HUES6 (cell line): ENCODE measurements around the gene FAM20B.
A peak's percentile ranks its signal among the peaks of the same experiment; 100 is the strongest.

Source experiments
- H3K27ac ChIP-seq: 2 replicates; pipeline ENCODE4 v1.7.0; 2013; ENCODE audit warnings: low read depth, mild to moderate bottlenecking, low read length, inconsistent platforms
- H3K27me3 ChIP-seq: 2 replicates; pipeline ENCODE4 v1.6.1; 2013; ENCODE audit warnings: low read length; ENCODE audit not compliant: control insufficient read depth, insufficient read depth
- H3K36me3 ChIP-seq: 2 replicates; pipeline ENCODE4 v1.6.1; 2013; ENCODE audit warnings: low read length; ENCODE audit not compliant: control insufficient read depth, insufficient read depth
- H3K4me1 ChIP-seq: 2 replicates; pipeline ENCODE4 v1.6.1; 2013; ENCODE audit warnings: low read length; ENCODE audit not compliant: control insufficient read depth, insufficient read depth
- H3K4me3 ChIP-seq: 2 replicates; pipeline ENCODE4 v1.5.1; 2013; ENCODE audit warnings: low read depth, low read length
- H3K9ac ChIP-seq: one replicate; pipeline ENCODE4 v1.6.1; 2013; ENCODE audit warnings: mild to moderate bottlenecking, low read length
- H3K9me3 ChIP-seq: 2 replicates; pipeline ENCODE4 v1.6.1; 2013; ENCODE audit warnings: low read depth, low read length; ENCODE audit not compliant: control insufficient read depth, insufficient read depth

Gene FAM20B

DNA sequence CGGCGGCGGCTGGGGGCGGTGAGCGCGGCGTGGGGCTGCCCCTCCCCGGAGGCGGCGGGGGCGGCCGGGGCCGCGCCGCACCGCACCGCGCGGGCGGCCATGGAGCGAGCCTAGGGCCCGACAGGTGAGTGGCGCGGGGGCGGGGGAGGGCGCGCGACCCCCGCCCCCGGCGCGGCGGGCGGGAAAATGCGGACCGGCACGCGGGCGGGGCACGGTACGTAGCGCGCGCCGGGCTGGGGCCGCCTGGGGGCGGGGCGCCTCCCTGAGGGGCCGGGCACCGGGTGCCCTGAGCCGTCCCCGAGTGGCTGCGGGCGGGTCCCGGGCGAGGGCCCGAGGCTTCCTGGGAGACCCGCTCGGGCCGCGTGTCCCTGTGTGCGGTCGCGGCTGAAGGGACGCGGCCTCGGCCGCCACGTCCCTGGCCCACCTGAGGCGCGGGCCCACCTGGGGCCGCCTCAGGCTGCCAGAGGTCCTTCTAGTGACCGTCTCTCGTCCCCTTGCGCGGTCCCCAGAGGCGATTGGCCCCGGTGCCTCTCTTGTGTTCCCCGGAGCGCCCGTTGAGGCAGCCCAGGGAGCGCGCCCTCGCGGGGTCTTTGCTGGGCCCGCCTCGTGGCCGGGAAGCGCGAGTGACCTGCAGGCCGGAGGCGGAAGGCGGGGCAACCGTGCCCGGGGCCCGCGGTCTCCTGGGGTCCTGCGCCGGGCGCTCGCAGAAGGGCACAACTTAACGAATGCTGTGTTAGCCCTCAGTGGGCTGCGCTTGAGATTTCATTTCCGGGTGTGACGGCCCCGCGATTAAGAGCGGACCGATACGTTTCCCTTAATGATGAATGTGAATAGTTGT lies 500 bp downstream of the FAM20B start:
- Histone ChIP-seq H3K27ac (peak overlapping the region; percentile 88), H3K9ac (peak overlapping the region; percentile 93), H3K36me3 (no peaks in the 10 kb centered on the region), H3K9me3 (no peaks in the 10 kb centered on the region), H3K4me3 (peak overlapping the region; percentile 72), H3K27me3 (no peaks in the 10 kb centered on the region), H3K4me1 (peaks cover 35% of the 10 kb centered on the region)

DNA sequence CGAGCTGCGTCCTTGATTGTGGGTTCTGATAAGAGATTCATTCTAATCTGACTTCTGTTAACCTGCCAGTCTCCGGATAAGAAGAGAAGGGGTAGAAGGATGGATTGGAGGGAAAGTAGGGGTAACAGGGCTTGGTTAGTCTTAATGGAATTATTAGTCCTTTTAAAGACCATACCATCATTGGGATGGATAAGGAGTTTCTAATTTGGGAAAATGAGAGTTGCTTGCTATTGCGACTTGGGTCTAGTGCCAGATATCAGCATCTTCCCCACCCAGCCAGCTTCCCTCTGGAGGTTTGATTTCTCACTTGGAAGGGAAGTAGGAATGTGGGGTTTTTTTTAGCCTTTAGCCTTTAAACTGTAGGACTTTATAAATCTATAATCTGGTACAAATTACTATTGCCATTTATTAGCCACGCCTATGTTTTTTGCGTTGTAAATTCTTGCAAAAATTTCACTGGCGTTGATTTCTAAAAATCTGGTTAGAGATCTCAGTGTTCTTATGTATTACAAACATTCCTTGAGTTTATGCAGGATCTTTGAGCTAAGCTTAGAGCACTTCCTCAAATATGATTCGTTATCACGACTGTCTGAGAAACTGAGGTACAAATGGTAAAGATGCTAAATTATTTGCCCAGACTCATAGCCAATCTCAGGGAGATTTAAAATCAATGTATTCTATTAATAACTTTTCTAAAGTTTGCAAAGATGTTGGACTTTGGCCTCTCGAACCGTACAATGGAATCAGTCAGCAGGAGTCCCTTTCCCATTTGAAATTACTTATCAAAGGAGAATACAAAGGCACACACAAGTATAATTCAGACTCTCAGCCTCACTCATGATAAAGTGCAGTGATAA lies 1.3 kb downstream of the FAM20B start:
- H3K27me3 ChIP-seq = no peaks in the 10 kb centered on the region
- peak overlapping the region; percentile 93 for H3K9ac ChIP-seq
- H3K4me1 ChIP-seq = peaks cover 38% of the 10 kb centered on the region
- H3K36me3 ChIP-seq = no peaks in the 10 kb centered on the region
- no peaks in the 10 kb centered on the region for H3K9me3 ChIP-seq
- peak overlapping the region; percentile 88; the same call in 1 of the 2 replicates for H3K27ac ChIP-seq
- peak overlapping the region; percentile 72 for H3K4me3 ChIP-seq

DNA sequence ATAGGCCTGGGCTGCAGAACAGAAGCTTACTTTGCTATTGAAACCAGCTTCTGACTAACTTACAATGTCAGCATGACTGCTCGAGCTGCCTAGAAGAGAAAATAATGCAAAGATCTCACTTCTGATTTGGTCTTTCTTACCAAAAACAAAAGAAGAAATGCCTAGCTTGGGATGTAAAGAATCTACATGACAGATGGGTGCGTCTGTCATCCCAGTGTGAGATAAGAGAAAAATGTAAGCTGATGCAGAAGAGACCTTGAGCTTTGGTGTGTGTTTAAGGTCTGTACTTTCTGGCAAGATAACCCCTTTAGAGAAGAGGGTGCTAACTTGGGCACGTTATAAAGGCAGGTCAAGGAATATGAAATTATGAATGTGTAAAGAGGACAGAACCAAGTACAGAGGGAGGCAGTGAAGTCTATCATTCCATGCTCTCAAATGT lies 3.6 kb downstream of the FAM20B start:
- Histone ChIP-seq H3K27me3 (no peaks in the 10 kb centered on the region), H3K9me3 (no peaks in the 10 kb centered on the region), H3K27ac (no peak overlapping the region), H3K4me1 (peaks cover 48% of the 10 kb centered on the region), H3K4me3 (no peak overlapping the region), H3K9ac (no peak overlapping the region), H3K36me3 (no peaks in the 10 kb centered on the region)

DNA sequence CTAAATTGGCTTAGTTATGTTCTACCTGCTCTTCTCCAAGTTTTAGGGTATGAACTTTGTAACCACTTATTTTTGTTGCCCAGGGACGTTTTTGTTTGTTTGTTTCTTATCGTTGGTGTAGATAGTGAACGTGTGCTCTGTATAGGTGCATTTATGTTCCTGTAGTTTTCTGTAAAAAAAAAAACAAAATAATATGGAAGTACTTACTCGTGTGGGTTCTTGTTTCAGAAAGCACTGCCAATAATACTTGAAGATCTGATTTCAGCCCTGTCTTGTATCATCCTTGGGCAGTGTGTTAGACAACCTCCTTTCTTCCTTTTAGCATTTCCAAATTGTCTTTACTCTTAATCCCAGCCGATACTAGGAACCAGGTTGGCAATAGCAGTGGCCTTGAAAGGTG lies 4.4 kb downstream of the FAM20B start:
- Histone ChIP-seq H3K4me1 (peaks cover 55% of the 10 kb centered on the region), H3K36me3 (no peaks in the 10 kb centered on the region), H3K27ac (no peak overlapping the region), H3K27me3 (no peaks in the 10 kb centered on the region), H3K4me3 (no peak overlapping the region), H3K9me3 (no peaks in the 10 kb centered on the region), H3K9ac (no peak overlapping the region)

DNA sequence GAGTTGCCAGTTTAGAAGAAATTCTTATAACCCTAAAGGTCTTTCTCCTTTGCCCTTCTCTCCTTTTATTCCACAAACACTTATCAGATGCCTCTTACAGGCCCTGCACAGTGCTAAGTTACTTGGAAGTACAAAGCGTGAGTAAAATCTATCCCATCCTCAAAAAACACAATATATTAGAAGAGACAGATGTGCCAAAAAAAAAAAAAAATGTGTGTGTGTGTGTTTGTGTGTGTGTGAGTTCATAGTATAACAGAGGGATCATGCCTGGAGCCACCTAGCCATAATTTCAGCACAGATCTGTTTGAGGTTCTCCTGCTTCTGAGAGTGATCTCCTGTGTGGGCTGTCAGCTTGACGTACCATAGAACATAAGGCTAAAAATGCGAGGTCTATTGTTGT lies 5.0 kb downstream of the FAM20B start:
- Histone ChIP-seq H3K9me3 (no peaks in the 10 kb centered on the region), H3K27me3 (no peaks in the 10 kb centered on the region), H3K9ac (no peak overlapping the region), H3K36me3 (no peaks in the 10 kb centered on the region), H3K4me1 (peaks cover 55% of the 10 kb centered on the region), H3K4me3 (no peak overlapping the region), H3K27ac (no peak overlapping the region)

DNA sequence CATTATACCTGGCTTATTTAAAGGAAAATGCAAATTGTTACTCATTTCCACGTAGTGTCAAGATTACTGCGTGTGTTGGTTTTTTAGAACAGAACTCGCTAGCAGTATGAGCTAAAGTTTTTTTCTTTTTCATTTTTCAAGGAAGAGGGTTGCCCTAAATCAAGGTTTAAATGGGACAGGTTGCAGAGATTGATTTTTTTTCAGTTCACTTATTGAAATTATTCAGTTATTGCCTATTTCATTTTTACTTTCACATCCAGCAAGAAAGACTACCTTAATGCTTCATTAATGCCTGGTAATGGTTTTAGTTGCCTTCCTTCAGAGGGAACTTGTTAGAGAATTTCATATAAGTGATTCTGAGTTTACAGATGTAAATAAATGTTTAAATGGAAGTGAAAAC lies 5.6 kb downstream of the FAM20B start:
- Histone ChIP-seq H3K27me3 (no peaks in the 10 kb centered on the region), H3K4me1 (peaks cover 55% of the 10 kb centered on the region), H3K27ac (no peak overlapping the region), H3K9ac (no peak overlapping the region), H3K4me3 (no peak overlapping the region), H3K9me3 (no peaks in the 10 kb centered on the region), H3K36me3 (no peaks in the 10 kb centered on the region)

DNA sequence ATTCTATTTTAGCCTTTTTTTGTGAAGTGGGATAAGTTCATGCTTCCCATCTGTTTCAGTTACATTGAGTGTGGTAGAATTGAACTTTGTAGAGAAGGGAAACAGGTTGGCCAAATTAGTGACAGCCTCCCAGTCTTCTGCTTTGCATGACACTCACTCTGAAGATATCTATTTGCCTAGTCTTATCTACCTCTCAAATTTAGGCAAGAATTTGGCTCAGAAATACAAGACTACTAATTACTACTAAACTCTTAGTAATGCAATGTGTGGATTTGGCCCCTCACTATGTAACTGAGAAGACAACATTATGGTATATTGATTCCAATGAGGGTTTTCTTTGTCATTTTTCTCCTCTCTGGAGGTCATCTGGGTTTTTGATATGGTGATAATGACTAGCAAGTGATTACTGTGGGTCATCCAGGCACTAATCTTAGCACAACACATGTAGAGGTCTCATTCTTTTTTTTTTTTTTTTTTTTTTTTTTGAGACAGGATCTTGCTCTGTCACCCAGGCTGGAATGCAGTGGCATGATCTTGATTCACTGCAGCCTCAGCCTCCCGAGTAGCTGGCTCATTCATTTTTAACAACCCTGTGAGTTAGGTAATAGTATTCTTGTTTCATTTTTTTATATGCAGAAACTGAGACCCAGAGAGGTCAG lies 6.3 kb downstream of the FAM20B start:
- no peak overlapping the region for H3K9ac ChIP-seq
- H3K27ac ChIP-seq = no peak overlapping the region
- no peaks in the 10 kb centered on the region for H3K27me3 ChIP-seq
- peaks cover 52% of the 10 kb centered on the region for H3K4me1 ChIP-seq
- H3K9me3 ChIP-seq = no peaks in the 10 kb centered on the region
- H3K36me3 ChIP-seq = no peaks in the 10 kb centered on the region
- no peak overlapping the region for H3K4me3 ChIP-seq

DNA sequence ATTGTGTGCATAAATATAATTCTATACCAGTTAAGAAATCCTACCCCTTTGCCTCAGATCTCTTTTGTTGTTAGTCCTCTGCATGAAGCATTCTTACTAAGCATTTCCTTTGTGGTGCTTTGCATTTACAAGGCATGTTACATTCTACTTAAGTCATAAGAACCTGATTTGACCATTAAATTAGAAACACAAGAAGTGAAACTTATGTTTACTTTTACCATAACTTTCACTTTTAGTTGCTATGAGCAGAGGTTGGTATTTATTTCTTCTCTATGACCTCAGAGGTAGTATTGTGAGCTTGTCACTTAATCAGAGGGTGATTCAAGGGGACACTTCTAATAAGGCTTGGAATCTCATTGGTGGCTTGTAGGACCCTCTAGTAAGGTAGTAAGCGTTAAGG lies 9.0 kb downstream of the FAM20B start:
- Histone ChIP-seq H3K27me3 (no peaks in the 10 kb centered on the region), H3K4me1 (peaks cover 33% of the 10 kb centered on the region), H3K36me3 (no peaks in the 10 kb centered on the region), H3K9me3 (no peaks in the 10 kb centered on the region), H3K4me3 (no peak overlapping the region), H3K9ac (no peak overlapping the region), H3K27ac (no peak overlapping the region)

DNA sequence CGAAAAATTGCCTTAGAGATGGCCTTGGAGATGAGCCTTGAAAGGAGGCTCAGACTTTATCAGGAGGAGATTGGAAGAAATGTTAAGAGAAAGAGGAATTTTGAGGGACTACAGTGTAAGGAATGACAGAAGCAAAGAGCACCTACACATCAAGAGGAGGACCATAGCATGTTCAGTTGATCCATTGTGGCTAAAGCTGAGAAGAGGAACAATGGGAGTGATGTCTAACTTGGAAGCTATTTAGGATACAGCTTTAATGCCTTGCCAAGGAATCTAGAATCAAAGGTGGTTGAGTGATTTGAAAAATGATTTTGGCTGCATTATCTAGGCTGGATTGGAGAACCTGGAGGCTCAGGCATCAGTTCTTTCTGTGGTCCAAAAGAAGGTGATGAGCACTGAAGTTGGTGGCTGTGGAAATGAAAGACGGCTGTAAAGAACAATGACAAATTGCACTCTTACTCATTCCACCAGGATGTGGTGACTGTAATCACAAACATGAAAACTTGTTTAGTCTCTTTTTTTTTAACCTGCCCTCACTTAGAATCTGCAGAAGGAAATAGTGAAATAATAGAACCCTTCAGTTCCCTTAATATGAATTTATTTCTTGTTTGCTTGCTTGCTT lies 11.3 kb downstream of the FAM20B start:
- no peak overlapping the region for H3K4me3 ChIP-seq
- H3K9me3 ChIP-seq = peaks cover 8% of the 10 kb centered on the region
- H3K4me1 ChIP-seq = peaks cover 20% of the 10 kb centered on the region
- no peak overlapping the region for H3K27ac ChIP-seq
- H3K9ac ChIP-seq = no peak overlapping the region
- no peaks in the 10 kb centered on the region for H3K36me3 ChIP-seq
- no peaks in the 10 kb centered on the region for H3K27me3 ChIP-seq

DNA sequence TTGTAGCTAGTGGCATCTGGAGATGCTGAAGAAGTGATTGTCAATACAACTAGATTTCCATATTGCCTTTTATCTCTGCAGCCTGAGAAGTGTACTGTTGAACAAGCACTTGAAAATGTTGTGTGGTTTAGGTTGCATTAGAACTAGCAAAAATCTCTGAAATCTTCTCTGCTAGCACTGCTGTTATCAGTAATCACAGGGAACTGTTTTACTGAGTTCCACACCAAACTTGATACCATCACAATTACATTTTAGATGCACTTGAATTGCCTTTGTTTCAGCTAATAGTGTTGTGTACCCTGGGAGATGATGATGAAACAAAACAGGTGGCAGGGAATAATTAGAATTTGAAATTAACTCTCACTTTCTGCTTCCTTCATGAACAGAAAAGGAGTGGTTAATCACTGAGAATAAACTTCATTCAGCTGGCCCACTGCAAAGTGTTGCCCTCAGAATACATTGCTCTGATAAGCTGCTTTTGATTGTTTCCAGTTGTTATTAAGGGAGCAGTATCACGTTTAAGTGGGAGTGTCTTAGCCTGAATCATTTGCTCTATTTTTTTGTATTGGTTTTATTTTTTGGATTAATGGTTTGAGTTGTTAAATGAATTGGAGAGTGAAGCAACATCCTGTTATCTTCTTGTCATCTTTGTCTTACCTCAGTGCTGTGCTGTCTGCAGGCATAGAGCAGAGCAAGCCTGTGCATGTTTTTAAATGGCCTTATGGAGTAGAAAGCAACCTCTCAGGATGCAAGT lies 13.0 kb downstream of the FAM20B start:
- Histone ChIP-seq H3K9me3 (peaks cover 10% of the 10 kb centered on the region), H3K36me3 (no peaks in the 10 kb centered on the region), H3K4me3 (no peak overlapping the region), H3K27ac (no peak overlapping the region), H3K27me3 (no peaks in the 10 kb centered on the region), H3K9ac (no peak overlapping the region), H3K4me1 (peaks cover 15% of the 10 kb centered on the region)
